Stimulated activated CD4-positive, alpha-beta T cell treated with anti-CD3 and anti-CD28 coated beads, Interleukin-15, amount 100 ng/mL, for 24 hours (primary cell): ENCODE measurements around the gene SH3PXD2A.

Experiments
- DNase-seq: peaks from one replicate; pipeline ENCODE4 v3.0.0-alpha.2; 2020

Gene SH3PXD2A

GRCh38 chr10:103550229-103550628 lies 305.1 kb downstream of the SH3PXD2A start:
- DNase-seq, result no peak

DNA sequence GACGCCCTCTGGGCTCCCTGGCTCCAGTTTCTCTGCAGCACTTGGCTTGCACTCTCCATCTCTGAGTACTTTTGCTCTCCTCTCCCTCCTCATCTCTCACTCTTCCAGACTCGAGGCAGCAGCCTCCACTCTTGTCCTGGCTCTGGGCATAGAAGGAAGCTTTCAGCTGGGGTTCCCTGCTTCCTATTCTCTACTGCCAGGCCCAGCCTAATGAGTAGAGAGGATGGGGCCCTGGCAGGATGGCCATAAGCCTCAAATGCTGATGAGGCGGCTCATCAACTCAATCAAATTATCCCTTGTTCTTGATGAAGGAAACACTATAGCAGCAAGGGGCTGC lies 306.1 kb downstream of the SH3PXD2A start:
- no peak for DNase-seq

DNA sequence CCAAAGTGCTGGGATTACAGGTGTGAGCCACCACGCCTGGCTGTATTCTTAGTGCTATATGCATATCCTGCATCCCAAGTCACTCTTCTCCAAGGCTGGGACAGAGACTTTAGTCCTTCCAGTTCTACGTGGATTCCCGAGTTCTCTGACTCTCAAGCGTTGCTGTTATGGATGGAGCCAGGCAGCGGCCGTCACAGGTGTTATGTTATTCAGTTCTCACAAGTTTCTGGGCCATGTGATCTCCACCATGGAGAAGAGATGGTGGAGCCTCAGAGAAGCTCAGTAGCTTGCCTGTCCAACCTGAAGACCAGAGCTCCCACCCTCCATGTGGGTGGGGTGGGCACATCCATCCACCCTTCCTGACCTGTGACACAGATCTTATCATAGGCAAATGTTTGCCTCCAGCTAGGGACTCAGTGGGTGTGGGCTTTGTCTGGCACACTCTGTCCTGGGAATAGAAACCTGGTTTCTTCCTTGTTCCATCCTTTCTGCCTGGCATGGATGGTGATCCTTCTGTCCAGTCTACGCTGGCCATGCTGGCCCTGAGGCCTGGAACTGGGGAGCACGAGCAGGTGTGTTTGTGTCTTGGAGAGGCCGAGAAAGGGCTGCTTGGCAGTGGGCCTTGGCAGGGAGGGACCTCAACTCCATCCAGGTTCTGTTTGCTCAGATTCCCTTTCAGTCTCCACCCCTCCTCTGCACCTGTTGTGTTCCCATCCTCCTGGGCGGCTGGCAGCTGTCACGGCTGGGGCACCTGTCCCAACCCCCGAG lies 306.6 kb downstream of the SH3PXD2A start:
- no peak for DNase-seq

DNA sequence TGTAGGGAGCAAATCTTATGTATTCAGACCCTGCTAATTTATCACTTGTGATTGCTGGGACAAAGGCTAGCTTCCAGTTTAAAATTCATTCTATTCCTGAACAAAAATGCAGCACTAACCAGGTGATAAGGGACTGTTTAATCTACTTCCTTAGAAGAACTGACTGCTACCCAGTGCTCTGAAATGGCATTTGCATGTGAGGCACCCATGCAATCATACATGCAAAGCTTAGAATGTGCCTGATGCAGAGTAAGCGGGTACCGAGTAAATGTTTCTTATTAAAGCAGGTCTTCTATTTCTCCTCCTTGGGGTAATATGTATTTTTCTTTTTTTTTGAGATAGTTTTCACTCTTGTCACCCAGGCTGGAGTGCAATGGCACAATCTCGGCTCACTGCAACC lies 307.4 kb downstream of the SH3PXD2A start:
- no peak for DNase-seq

DNA sequence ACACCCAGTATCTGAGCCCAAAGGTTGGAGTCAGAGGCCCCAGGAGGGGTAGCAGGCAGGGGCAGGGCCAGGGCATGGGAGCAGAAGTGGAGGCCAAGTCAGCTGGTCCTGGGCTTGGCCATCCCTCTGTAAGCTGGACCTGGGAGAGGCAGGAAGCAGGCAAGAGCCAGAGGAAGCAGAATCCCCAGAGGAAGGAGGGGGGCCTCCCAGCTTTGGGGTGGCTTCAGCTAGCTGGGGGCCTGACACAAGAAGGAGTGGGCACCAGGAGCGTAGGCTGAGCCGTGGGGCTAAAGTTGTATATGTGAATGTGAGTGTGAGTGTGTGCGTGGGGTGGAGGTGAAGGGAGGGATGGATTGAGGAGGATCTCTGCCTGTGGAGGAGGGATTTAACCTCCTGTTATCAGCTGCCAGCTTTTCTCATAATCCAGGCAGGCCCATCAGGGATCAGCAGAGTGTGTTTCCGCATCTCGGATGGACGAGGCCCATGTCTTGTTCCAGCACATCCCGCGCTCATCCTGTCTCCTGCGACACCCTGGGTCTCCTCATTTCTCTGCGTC lies 307.9 kb downstream of the SH3PXD2A start:
- DNase-seq, result no peak

GRCh38 chr10:103546401-103546800 lies 309.0 kb downstream of the SH3PXD2A start:
- no peak for DNase-seq

DNA sequence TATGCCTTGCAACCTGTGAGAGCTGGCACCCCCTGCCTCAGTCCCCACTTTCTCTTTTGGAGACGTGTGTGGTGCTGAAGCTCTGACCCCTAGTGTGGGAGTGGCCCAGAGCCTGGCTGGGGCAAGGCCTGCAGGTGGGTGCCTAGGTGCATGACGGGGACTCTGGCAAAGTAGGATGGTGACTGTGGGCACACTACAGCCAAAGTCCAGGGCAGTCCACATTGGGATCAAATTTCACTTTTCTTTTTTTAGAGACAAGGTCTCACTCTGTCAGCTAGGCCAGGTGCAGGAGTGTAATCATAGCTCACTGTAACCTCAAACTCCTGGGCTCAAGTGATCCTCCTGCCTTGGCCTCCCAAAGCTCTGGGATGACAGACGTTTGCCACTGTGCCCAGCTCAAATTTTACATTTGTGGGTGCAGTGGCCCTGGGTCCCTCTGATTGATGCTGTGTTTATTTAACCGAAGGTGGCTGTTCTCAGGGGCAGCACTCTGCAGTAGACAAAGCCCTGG lies 309.6 kb downstream of the SH3PXD2A start:
- DNase-seq, result no peak

GRCh38 chr10:103545366-103545765 lies 310.0 kb downstream of the SH3PXD2A start:
- DNase-seq, result no peak

- DNase-seq, result no peak
These were observed 310.6 kb downstream of the SH3PXD2A start for GRCh38 chr10:103544657-103545310.
